Karpas-422 (cell line): ENCODE data around the gene C14orf180. TPM values are rescaled to one million over a fixed set of nuclear protein-coding genes. Genes with fewer than 3 reads are reported as not detected.

Experiments used
- DNase-seq: peaks from one replicate; pipeline ENCODE4 v3.0.0-alpha.2; 2015
- H2AFZ ChIP-seq: fragments of 200-600 bp; sonication (generic); 2 replicates; pipeline ENCODE4 v1.6.1; 2014; ENCODE audit warnings: antibody characterized with exemption, low read length, mixed read lengths
- H3K27ac ChIP-seq: fragments of 200-600 bp; sonication (generic); 2 replicates; pipeline ENCODE4 v1.5.1; 2014; ENCODE audit warnings: mild to moderate bottlenecking, low read length, moderate library complexity
- H3K27me3 ChIP-seq: fragments of 200-600 bp; sonication (generic); 2 replicates; pipeline ENCODE4 v1.6.1; 2014; ENCODE audit warnings: low read length, mixed read lengths
- H3K36me3 ChIP-seq: fragments of 200-600 bp; sonication (generic); 2 replicates; pipeline ENCODE4 v1.6.1; 2014; ENCODE audit warnings: low read length, mixed read lengths; ENCODE audit not compliant: insufficient read depth
- H3K4me1 ChIP-seq: fragments of 200-600 bp; sonication (generic); 2 replicates; pipeline ENCODE4 v1.6.1; 2014; ENCODE audit warnings: mild to moderate bottlenecking, low read length, mixed read lengths
- H3K4me2 ChIP-seq: fragments of 200-600 bp; sonication (generic); 2 replicates; pipeline ENCODE4 v1.6.1; 2014; ENCODE audit warnings: low read length, low read depth, mild to moderate bottlenecking; ENCODE audit not compliant: poor library complexity, severe bottlenecking
- H3K4me3 ChIP-seq: fragments of 200-600 bp; sonication (generic); 2 replicates; pipeline ENCODE4 v1.5.1; 2014; ENCODE audit warnings: mild to moderate bottlenecking, antibody characterized with exemption, low read length, mixed read lengths
- H3K79me2 ChIP-seq: fragments of 200-600 bp; sonication (generic); 2 replicates; pipeline ENCODE4 v1.6.1; 2014; ENCODE audit warnings: mild to moderate bottlenecking, low read length, mixed read lengths
- H3K9ac ChIP-seq: fragments of 200-600 bp; sonication (generic); 2 replicates; pipeline ENCODE4 v1.6.0; 2014; ENCODE audit warnings: low read length
- H3K9me2 ChIP-seq: fragments of 200-600 bp; sonication (generic), shearing (Covaris generic); replicated peaks from 2 replicates; pipeline ENCODE4 v1.6.0; 2014; ENCODE audit warnings: mild to moderate bottlenecking, low read length, moderate library complexity; ENCODE audit not compliant: insufficient read depth
- H3K9me3 ChIP-seq: fragments of 300-700, 200-600 bp; sonication (generic); 2 replicates; pipeline ENCODE4 v1.6.1; 2014; ENCODE audit warnings: low read length, mixed read lengths
- H4K20me1 ChIP-seq: fragments of 200-600 bp; sonication (generic); 2 replicates; pipeline ENCODE4 v1.6.1; 2014; ENCODE audit warnings: mild to moderate bottlenecking, antibody characterized with exemption, low read length, low read depth; ENCODE audit not compliant: insufficient read depth
- total RNA-seq: library from RNA; depleted of rRNA; stranded (reverse); fragments of >200 nt; shearing (Covaris generic); gene quantifications from 2 replicates; pipeline ENCODE4 v1.2.3, GENCODE V29; 2014; ENCODE audit warnings: low replicate concordance

The C14orf180 gene
- total RNA-seq, 1 experiment from 2014 or later = not detected

DNA sequence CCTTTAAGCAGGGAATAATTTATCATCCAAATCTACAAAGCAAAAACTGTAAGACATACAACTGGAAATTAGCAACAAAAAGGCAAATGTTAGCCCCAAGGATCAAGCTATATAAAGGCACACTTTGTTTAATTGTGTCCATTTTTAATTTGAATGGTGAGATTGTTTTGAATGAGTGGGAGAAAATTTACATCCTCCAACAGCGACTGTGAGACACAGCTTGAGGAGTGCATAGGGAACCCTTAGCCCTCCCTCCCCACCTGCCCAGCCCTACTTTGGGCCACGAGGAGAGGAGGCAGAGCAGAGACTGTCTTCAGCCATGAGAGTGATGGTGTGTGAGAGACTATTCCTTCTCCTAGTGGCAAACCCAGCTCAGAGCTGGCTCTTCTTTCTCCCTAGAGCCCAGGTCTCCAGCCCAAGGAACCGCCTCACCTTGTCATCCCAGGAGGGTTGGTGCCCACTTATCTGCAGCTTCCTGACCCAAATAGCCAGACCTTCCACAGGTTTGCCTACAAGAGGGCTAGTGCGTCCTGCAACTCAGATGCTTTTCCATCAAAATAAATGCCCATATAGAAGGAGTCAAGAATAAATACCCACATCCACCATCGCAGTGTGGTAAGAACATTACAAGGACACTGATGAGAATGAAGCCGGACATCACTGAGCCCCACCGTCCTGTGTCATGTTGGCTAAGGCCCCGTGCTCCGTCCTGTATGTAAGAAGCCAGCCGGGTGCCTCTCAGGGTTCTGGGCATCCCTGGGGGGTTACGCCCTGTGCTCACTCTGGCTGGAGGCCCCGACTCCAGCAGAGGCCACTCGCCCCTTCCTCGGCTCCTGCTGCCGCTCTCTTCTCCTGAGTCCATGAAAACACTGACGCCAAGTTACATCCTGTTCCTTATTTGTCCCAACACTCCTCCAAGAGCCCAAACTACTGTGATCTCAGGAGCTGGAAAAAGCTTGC lies 36.4 kb upstream of the C14orf180 start:
- no peaks in the 10 kb centered on the region for H4K20me1 ChIP-seq
- no peaks in the 10 kb centered on the region for H3K9me3 ChIP-seq
- H3K9me2 ChIP-seq = no peaks in the 10 kb centered on the region
- peak overlapping the region; percentile 96 for H3K27ac ChIP-seq
- no peaks in the 10 kb centered on the region for H3K27me3 ChIP-seq
- DNase-seq = peak; percentile 94
- H3K79me2 ChIP-seq = peaks cover 7% of the 10 kb centered on the region; the same call in 1 of the 2 replicates
- peaks cover 81% of the 10 kb centered on the region for H3K4me1 ChIP-seq
- peak overlapping the region; percentile 62 for H3K4me2 ChIP-seq
- H2AFZ ChIP-seq = no peak overlapping the region
- peaks cover 13% of the 10 kb centered on the region for H3K36me3 ChIP-seq
- peak overlapping the region; percentile 40 for H3K4me3 ChIP-seq
- H3K9ac ChIP-seq = peak overlapping the region; percentile 71

DNA sequence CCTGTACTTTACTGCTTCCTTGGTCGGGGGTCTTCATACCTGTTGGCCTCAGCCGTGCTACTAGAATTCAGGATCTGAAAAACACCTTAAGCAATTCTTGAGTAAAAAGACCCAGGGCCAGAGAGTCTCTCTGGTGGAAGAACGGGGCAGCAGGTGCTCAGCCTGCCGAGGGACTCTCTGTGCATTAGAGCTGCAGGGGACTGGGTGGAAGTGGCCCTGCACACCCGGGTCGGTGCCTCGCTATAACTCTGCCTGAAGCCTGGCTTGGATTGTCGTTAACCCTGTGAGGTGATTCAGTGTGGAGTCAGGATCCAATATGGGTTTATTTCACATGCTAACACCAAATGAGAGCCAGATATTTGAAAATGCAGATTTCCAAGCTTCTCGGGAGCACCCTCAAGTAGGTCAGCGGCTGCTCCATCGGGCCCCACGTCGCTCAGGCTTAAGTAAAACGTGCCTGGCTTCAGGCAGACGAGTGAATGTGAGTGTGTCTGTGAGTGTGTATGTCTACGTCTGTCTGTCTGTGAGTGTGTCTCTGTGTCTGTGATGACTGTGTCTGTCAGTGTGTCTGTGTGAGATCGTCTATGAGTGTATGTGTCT lies 35.1 kb upstream of the C14orf180 start:
- Histone ChIP-seq H3K27me3 (no peaks in the 10 kb centered on the region), H3K4me1 (peaks cover 89% of the 10 kb centered on the region), H3K9me3 (no peaks in the 10 kb centered on the region), H3K9me2 (no peaks in the 10 kb centered on the region), H3K79me2 (peaks cover 7% of the 10 kb centered on the region; the same call in 1 of the 2 replicates), H3K27ac (peak overlapping the region; percentile 96), H3K4me3 (no peak overlapping the region), H4K20me1 (no peaks in the 10 kb centered on the region), H3K9ac (peak overlapping the region; percentile 71), H3K36me3 (peaks cover 13% of the 10 kb centered on the region), H2AFZ (no peak overlapping the region), H3K4me2 (peak overlapping the region; percentile 62)
- peak; percentile 58 for DNase-seq

DNA sequence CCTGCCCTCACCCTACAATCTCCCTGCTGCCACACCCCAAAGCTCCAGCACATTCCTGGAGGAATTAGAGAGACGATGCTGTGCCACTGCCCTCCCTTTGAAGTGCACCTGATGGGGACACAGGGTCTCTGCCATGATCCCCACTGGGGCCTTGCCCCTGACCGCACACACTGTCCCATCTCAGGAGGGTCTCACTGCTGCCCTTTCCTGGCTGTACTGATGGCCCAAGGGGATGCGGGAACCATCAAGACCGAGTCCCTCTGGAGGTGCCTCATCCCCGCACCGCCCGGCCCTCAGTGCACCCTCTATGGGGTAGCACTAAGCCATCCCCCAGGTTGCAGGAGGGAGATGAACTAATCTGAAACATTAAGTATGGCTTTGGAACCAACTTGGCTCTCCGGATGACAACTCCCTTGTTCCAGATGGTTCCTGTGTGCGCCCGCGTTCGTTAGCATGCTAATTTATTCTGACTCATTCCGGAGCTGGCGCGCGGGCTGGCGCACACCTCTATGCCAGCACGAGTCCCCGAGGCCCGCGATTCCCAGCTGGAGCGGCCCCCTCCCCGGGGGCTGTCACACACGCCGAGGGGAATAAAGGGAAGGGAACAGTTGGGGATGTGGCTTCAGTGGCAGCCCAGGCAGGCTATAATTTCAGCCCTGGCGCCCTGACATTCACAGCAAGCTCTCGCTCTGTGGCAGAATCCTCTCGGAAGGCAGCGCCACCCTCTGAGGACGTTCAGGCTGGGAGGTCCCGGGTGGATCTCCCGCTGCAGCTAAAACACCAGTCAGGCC lies 34.2 kb upstream of the C14orf180 start:
- Histone ChIP-seq H3K9me3 (no peaks in the 10 kb centered on the region), H3K9ac (peak overlapping the region; percentile 71), H3K27me3 (no peaks in the 10 kb centered on the region), H4K20me1 (no peaks in the 10 kb centered on the region), H3K4me1 (peaks cover 91% of the 10 kb centered on the region), H3K4me3 (no peak overlapping the region), H2AFZ (no peak overlapping the region), H3K9me2 (no peaks in the 10 kb centered on the region), H3K36me3 (peaks cover 13% of the 10 kb centered on the region), H3K4me2 (peak overlapping the region; percentile 62), H3K27ac (peak overlapping the region; percentile 96), H3K79me2 (peaks cover 7% of the 10 kb centered on the region; the same call in 1 of the 2 replicates)
- DNase-seq = no peak

DNA sequence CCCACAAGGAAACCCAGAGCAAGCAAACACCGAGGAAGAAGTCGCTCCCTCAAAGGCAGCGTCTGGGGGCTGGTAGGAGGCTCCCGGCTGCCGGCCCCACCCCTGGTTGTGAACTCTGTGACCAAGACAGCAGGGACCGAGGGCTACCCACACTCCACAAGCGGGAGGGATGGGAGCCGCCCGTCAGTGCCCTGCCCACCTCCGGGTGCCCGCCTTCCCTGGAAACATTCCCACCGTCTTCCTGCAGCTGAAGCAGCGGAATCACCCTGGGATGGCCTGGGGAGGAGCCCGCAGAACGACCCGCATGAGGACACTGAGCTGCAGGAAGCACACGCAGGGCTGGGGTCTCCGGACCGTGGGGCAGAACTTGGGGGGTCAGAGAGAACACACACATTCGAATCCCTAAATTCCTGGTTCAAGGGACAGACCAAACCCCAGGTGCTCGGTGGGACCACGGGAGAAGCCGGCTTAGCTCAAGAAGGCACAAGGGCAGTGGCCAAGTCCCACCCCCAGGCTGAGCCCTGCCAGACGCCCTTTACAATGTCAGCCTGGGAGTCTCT lies 33.5 kb upstream of the C14orf180 start:
- Histone ChIP-seq H3K9me2 (no peaks in the 10 kb centered on the region), H4K20me1 (no peaks in the 10 kb centered on the region; the same call in 1 of the 2 replicates), H3K36me3 (peaks cover 10% of the 10 kb centered on the region), H3K4me2 (peak overlapping the region; percentile 12), H3K9me3 (no peaks in the 10 kb centered on the region), H3K4me3 (no peak overlapping the region), H3K4me1 (peaks cover 93% of the 10 kb centered on the region), H3K27ac (peak overlapping the region; percentile 96; the same call in 1 of the 2 replicates), H3K27me3 (no peaks in the 10 kb centered on the region), H2AFZ (no peak overlapping the region), H3K9ac (no peak overlapping the region), H3K79me2 (peaks cover 7% of the 10 kb centered on the region; the same call in 1 of the 2 replicates)
- DNase-seq = no peak

DNA sequence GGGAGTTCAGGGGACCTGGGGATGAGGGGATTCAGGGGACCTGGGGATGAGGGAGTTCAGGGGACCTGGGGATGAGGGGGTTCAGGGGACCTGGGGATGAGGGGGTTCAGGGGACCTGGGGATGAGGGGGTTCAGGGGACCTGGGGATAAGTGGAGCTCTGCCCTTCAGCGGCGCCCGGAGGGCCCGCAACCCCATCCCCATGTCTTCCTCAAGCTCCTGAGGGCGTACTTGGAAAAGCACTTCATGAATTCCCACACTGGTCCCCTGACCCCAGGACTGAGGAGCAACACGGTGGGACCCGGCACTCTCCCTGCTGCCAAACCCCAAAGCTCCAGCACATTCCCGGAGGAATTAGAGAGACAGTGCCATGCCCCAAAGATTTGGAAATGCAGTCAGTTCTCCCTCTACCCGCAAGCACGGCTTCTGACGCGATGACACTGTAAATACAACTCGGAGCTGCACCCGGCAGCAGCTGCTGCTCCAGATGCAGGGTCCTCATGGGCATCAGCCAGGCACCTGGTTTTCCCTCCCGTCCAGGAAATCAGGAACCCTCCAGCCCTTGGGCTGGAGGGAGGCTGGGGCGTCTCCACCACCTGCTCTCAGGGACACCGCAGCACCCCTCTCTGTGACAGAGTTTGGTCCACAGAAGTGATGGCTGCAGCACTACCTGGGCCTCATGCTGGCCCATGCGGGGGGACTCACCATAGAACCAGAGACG lies 32.8 kb upstream of the C14orf180 start:
- Histone ChIP-seq H4K20me1 (no peaks in the 10 kb centered on the region; the same call in 1 of the 2 replicates), H3K4me1 (peaks cover 93% of the 10 kb centered on the region), H3K9ac (no peak overlapping the region), H3K79me2 (peaks cover 4% of the 10 kb centered on the region; the same call in 1 of the 2 replicates), H3K4me3 (no peak overlapping the region), H3K27me3 (no peaks in the 10 kb centered on the region), H3K27ac (peak overlapping the region; percentile 32; the same call in 1 of the 2 replicates), H3K4me2 (no peak overlapping the region), H3K9me3 (no peaks in the 10 kb centered on the region), H3K9me2 (no peaks in the 10 kb centered on the region), H2AFZ (no peak overlapping the region), H3K36me3 (peaks cover 5% of the 10 kb centered on the region)
- DNase-seq = no peak

DNA sequence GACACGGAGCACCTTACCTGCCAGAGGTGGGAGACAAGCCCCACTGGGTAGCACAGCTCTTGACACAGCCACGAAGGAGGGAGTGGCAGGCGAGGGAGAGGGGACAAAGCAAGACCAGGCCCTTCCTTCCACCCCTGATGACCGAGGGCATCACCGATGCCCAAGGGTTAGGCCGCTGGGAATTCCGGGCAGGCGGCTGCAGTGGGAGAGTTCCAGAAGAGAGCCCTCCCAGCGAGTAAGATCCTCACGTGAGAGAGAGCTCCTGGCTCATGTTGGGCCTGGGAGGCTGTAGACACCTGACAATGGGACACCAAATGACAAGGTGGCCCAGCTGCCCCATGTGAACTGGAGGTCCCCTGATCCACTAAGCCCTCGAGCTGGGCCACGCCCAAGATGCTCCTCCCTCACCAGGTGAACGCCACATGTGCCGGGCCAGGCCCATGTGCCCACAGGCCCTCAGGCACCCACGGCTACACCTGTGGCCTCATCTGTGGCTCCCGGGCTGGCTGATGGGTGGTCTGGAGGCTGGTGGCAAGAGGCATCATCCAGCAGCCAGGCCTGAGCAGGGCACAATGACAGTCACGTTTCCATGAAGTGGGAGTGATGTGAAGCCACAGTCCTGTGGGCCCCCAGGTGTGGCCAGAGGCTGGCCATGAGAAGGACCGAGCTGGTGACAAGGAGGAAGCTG lies 32.1 kb upstream of the C14orf180 start:
- no peaks in the 10 kb centered on the region for H3K27me3 ChIP-seq
- no peak overlapping the region for H3K4me2 ChIP-seq
- H2AFZ ChIP-seq = no peak overlapping the region
- H3K9me3 ChIP-seq = no peaks in the 10 kb centered on the region
- no peaks in the 10 kb centered on the region for H3K9me2 ChIP-seq
- peak overlapping the region; percentile 32; the same call in 1 of the 2 replicates for H3K27ac ChIP-seq
- no peak overlapping the region for H3K4me3 ChIP-seq
- no peak for DNase-seq
- peaks cover 93% of the 10 kb centered on the region for H3K4me1 ChIP-seq
- H4K20me1 ChIP-seq = no peaks in the 10 kb centered on the region; the same call in 1 of the 2 replicates
- H3K36me3 ChIP-seq = no peaks in the 10 kb centered on the region
- peaks cover 2% of the 10 kb centered on the region; the same call in 1 of the 2 replicates for H3K79me2 ChIP-seq
- H3K9ac ChIP-seq = no peak overlapping the region
